ENCODE results near the gene IPO11.
"Not testable (repeated sequence)": the region's sequence is repeated elsewhere in the genome, so short reads cannot be mapped to it uniquely, and the experiment has no call there.

Gene IPO11

DNA sequence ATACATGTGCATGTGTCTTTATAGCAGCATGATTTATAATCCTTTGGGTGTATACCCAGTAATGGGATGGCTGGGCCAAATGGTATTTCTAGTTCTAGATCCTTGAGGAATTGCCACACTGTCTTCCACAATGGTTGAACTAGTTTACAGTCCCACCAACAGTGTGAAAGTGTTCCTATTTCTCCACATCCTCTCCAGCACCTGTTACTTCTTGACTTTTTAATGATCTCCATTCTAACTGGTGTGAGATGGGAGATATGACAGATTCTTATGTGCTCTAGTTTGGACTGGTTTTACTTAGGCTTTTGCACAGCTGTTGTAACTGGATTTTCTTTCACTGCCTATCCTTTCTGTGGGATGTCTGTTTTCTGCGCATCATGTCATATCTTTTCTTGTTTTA, 108.2 kb downstream of the IPO11 start:
- not testable (repeated sequence) for DNase-seq

DNA sequence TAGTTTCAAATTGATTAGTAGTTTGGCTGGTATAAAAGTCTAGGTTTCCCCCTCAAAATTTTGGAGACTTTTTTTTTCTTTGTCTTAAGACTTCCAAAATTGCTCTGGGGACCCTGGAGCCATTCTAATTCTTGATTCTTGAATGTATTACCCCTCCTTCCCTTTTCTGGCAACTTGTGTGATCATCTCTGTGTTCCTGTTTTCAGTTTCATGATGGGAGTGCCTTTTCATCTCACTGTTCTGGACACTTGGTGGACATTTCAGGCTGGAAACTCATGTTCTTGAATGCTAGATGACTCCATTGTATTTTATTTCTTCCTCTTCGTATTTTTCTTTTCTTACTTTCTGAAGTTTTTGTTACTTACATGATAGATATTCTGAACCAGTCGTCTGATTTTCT, 108.8 kb downstream of the IPO11 start:
- no peak for DNase-seq

DNA sequence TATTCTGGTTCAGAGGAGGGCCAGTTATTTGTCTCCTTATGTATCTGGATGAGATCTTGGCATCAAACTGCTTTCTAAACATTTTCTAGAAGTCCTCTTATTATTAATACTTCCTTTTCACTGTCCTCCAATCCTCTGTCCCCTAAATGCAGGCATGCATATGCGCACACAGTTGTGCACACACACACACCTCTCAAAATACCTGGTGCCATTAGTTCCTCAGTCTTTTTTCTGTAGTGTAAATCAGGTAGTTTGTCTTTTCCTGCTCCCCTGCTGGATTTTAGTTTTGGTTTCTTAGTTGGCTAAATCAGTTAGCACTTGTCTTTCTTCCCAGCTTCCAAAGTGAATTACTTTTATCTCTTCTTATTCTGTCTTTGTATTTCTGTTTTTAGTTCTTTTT, 110.2 kb downstream of the IPO11 start:
- DNase-seq = no peak

DNA sequence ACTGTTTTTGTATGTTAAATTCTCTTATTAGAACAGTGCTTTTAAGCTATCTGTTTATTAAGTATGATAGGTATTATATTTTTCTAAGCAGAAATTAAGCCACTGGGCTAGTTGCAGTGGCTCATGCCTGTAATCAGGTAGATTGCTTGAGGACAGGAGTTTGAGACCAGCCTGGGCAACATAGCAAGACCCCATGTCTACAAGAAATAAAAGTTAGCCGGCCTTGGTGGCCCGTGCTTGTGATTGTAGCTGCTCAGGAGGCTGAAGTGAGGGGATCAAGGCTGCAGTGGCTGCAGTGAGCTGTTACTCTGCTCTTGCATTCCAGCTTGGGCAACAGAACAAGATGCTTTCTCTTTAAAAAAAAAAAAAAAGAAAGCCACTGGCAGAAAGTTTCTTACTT, 121.0 kb downstream of the IPO11 start:
- DNase-seq = no peak

DNA sequence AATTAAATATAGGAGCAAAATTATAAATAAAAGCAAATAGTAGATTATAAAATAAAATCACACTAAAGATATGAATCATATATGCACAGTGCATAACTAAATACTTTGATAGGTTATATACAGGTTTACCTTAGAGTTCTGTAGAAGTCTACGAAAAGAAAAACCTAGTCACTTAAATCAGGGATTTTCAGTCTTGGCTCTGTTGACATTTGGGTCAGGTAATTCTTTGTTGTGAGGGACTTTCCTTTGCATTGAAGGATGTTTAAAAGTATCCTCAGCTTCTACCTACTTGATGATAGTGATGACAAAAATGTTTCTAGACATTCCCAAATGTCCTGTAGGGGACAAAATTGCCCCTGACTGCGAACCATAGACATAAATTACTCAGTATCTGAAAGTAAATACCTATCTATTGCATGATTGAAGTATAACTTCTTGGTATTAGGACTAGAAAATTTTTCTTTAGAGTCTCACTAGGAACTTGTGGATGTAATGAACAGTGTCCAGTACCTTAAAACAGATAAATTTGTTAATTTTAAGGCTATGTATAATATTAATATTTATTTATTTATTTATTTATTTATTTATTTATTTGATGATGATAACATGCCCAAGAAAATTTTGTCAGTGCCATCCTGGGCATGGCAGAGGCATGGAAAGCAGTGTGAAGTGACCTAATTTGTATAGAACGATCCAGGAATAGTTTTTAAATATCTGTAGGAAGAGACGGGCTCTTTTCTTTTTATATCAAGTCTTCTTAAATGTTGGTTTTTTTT, 122.1 kb downstream of the IPO11 start:
- no peak for DNase-seq

DNA sequence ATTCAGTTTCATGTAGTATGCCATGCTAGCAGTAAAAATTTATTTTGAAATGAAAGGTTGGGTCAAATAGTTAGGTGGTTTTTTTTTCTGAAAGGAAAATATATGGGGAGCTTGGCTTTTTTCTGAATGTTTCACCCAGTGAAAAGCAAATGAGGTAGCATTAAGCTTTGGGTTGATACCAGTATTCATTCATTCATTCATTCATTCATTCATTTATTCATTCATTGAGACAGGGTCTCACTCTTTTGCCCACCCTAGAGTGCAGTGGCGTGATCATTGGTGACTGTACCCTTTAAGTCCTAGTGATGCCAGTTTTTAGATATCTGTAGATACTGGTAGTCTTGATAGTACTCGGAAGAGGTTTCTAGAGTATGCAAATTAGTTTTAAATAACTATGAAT, 123.7 kb downstream of the IPO11 start:
- DNase-seq = no peak

DNA sequence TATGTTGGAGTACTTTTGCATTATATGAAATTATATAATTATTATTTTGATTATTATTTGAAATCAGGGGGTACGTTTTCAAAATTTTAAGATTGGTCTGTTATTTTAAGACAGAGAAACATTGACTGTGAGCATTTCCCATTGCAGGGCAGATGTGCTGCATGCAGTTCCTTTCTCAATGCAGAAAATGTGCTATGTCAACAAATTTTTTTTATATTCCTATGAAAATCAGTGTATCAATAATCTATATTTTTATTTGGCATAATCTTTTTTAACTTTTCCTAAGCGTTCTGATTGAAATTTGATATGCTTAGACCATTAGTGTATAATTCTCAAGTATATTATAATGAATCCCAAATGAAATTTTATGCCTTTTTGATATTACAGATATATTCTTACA, 124.2 kb downstream of the IPO11 start:
- DNase-seq = no peak

DNA sequence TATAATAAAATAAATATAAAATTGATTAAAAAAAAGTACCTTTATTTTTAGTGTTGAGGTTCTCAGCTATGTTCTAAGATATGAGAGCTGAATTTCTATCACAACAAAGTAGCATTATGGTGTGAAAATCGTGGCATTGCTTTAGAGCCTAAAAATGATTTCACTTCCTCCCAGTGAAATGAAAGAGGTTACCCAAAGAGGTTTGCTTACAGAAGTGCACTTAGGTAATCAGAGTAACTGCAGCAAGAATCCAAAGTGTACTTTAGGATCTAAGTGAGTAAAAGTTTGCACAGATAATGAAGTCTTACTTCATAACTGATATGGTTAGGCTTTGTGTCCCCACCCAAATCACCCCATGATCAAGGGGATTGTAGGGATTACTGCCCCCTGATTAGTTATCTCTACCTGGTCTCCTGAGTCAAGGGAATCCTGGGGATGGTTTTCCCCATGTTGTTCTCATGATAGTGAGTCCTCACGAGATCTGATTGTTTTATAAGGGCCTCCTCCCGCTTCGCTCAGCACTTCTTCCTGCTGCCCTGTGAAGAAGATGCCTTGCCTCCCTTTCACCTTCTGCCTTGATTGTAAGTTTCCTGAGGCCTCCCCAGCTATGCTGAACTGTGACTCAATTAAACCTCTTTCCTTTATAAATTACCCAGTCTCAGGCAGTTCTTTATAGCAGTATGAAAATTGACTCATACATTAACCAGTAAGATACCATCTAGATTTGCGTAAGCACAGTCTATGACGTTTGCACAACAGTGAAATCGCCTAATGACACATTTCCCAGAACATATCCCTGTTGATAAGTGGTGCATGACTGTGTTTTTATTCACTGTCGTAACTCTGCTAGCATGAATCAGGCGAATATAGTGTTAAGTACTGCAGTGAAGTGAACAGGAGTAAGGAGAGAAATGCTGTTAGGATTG, 125.7 kb downstream of the IPO11 start:
- peak; percentile 51 for DNase-seq

DNA sequence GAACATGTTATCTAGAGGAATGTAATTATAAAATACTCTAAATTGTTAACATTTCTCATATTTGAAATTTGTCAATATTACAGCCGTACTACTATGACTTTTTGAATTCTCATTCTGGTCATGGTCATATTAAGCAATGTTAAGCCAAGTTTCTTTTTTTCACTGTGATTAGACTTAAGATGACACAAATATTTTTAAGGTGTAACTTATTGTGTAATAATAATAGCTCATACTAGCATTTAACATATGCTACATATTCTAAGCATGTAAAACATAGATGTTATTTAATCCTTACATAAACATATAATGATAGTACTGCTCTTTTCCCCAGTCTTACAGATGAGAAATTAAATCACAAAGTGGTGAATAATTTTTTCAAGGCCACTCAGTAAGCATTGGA, 130.2 kb downstream of the IPO11 start:
- DNase-seq = no peak

DNA sequence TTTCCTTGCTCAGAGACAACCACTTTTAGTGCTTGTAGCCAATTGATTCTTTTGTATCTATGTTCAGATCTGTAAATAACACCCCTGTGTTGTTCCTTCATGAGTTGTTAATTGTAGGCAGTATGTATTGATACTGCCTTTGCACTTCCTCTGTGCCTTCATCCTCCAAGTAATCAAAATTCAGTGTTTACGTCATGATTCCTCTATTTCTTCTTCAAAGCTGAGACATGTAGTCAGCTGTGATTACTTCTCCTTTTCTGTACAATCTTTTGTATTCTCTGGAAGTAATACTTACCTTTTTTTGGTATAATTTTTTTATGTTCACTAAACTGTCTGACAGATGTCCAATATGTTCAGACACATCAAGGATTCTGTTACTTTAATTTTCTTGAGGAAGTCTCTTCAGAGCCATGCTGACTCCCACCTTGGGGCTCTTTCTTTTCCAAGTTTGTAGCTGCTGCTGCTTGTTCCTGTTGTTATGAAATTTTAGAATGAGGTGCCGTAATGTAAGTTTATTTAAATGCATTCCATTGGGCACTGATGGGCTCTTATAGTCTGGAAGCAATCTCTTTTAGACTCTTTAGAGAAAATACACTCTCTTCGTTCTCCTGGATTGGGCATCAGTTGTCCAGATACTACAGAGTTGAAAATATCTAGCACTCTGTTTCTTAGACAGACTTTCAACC, 135.5 kb downstream of the IPO11 start:
- DNase-seq = no peak

DNA sequence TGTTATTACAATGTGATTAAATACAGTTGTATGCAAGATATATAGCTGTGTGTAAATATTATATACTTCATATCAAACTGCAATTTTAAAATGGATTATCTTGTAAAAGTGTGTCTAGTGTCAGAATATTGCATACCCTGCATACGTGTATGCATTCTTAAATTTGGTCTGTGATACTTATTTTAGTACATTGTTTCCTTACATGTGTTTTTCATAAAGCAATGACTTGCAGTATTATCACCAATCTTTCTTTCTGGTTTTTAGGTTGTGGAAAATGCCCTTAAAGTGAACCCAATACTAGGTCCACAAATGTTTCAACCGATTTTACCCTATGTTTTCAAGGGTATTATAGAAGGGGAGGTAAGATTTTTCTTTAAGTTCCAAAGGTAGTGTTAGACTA, 137.5 kb downstream of the IPO11 start:
- no peak for DNase-seq

DNA sequence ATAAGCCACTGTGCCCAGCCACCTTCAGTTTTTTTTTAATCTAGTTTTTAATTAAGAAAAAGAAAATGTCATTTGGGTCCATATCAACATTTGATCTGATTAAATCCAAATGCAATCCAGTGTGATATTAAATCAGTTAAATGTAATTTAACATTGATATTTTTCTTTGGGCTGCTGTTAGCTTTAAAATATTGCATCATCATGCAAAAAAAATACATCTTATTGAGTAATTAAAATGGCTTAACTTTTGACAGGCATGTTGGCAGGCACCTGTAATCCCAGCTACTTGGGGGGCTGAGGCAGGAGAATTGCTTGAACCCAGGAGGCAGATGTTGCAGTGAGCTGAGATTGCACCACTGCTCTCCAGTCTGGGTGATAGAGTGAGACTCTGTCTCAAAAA, 143.4 kb downstream of the IPO11 start:
- DNase-seq = no peak

DNA sequence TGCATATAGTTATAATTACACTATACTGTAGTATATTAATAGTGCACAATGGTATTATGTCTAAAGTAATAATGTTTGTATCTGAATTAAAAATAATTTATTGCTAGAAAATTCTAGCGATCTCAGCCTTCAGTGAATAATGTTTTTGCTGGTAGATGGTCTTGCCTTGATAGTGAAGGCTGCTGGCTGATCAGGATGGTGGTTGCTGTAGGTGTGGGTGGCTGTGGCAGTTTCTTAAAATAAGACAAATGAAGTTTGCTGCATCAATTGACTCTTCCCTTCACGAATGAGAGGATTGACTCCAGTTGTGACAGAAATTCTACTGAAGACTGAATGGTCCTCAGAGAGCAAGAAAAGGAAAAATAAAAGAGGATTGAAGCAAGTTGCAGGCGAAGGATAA, 146.4 kb downstream of the IPO11 start:
- DNase-seq = no peak

DNA sequence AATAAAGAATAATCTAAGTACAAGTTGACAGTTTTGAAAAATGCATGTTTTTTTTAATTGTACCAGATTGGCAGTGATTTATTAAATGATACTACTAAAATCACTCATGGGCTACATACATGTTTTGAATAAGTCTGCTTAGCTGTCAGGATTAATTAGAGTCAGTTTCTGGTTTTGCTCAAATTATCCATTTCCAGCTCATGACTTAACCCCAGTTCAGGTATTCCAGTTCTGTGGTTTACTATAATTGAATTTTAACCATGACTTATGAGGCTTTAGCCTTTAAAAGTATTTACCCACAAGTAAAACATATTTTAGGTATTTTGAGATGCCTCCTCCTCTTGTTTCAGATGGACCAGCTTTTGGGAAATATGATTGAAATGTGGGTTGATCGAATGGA, 148.2 kb downstream of the IPO11 start:
- no peak for DNase-seq

DNA sequence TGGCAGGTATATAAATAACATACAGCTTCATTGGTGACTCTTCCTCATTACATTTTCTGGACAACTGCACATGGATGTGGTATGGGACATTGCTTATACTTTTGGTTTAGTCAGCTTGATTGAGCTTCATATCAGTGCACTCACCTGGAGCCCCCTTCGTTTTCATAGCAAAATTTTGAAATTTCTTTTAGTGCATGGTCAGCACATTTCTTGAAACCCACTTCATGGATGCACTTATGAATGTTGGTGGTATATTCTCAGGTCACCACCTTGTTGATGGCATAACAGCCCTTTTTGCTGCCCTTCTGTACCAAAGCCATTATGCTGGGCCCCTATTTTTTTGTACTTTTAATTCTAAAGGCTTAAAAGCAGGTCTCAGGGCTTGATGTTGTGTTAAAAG, 149.3 kb downstream of the IPO11 start:
- DNase-seq = no peak

DNA sequence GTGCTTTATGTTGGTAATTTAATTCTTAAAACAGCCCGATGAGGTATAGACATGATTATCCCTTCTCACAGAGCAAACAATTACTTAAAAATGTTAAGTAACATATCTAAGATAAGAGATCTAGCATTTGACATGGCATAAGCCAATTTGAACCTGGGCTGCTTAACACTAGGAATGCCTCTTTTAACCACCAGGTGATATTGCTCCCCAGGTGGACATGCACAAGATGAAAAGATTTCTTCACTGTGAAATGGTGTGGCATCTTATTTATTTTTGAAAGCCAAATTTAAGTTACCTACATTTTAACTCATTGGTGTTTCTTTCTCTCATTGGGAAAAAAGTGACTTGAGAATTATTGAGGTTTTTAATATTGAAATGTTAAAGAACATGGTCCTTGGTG, 150.3 kb downstream of the IPO11 start:
- no peak for DNase-seq

DNA sequence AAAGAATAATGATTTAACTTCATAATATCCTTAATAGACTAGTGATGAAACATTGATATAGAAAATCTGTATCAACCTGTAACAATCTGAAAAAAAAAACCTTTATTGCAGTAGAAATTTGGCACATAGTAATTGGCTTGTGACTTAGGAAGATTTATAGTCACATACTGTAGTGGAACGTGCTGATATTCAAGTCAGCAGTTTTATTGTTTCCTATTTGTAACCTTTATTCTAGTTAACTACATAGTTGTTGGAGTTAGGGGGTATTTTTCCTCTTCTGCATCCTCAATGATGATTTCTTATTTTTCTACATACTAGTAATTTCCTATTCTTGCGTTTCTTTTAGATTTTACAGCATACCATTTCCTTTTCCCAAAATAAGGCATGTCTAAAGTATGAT, 151.5 kb downstream of the IPO11 start:
- DNase-seq = no peak

DNA sequence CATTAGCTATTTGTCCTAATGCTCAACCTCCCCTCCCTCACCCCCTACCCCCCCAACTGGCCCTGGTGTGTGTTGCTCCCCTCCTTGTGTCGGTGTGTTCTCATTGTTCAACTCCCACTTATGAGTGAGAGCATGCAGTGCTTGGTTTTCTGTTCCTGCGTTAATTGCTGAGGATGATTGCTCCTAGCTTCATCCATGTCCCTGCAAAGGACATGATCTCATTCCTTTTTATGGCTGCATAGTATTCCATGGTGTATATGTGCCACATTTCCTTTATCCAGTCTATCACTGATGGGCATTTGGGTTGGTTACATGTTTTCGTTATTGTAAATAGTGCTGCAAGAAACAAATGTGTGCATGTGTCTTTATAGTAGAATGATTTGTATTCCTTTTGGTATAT, 153.2 kb downstream of the IPO11 start:
- DNase-seq = not testable (repeated sequence)

DNA sequence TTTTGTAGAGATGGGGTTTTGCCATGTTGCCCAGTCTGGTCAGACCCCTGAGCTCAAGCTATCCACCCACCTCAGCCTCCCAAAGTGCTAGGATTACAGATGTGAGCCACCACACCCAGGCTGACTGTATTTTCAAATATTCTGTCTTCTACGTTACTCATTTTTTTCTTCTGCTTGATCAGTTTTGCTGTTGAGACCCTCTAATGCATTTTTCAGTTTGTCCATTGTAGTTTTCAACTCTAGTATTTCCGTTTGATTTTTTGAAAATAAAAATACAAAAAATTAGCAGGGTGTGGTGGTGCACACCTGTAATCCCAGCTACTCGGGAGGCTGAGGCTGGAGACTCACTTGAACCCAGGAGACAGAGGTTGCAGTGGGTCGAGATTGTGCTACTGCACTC, 155.6 kb downstream of the IPO11 start:
- no peak for DNase-seq

DNA sequence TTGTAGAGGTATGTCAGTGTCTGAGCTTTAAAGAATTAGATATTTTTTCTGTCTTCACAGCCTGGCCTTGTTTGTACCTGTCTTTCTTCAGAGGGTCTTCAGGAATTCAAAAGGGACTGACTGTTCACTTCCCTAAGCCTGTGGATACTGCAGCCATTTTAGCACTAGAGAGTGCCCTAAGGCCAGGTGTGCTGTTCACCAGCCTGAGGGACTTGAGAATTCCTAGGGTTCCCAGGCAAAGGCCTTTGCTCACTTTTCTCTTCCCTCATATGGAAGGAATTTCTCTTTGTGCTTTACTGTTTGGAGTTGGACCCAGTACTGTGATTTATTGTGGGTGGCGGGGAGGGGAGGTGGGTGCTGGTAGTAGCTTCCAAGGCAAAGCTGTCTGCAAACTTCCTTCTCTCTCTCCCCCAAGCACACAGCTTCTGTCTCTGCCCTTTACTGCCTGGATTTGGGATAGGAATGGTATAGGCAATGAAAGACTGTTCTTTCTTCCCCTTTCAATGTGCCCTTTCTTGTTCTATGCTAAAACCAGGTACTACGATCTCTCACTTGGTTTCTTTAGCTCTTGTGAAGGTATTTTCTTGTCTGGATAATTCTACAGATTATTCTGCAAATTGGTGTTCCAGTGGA, 156.4 kb downstream of the IPO11 start:
- DNase-seq = no peak

DNA sequence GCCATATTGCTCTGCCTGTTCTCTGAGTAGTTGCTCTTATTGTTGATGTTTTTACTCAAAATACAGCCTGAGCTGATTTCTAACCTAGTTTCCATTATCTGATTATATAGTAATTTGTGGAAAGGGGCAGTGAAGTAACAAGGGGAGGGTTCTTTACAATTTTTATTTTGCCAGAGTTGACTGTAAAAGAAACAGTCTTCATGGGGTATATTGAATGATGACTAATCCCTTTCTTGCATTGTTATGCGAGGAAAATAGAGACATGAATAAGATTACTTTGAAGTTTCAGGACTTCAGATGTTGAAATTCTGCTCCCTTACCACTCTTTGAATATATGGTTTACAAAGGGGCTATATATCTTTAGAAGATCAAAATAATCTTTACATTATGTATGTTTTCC, 156.9 kb downstream of the IPO11 start:
- DNase-seq = peak; percentile 62

DNA sequence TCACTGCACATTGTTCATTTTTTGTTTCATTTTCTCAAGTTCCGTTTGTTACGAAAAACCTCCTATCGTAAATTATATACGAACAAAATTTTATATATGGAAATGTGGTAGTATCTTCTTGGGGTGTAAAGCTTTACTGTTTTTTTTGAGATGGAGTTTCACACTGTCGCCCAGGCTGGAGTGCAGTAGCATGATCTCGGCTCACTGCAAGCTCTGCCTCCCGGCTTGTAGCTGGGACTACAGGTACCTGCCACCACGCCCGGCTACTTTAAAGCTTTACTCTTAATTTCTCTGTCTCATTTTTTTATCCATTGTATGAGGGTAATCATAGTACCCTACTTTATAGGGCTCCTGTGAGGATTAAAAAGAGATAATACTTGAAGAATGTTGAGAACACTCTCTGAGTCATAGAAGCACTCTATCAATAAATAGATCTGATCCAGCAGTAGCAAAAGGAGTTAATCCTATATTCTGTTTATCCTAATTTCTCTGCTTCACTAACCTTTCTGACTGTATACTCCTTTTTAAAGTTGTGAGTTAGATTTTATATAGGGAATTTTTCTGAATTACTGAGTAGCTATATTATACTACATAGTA, 160.5 kb downstream of the IPO11 start:
- no peak for DNase-seq

DNA sequence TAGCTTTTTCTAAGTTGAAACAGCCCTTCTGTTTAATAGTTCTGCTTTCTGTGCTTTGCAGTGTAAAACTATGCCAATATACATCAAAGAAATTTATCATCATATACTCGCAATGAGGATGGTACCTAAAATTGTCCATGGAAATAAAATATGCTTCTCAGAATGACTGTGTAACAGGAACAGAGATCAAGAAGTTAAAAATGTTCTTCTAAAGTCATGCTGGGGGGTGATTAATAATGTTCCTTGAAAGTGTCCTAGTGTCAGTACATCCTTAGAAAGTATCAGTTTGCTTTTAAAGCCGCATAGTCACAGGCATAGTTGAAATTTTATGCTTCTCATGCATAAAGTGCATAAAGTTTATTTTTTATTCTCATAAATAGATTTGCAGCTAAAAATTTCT, 162.0 kb downstream of the IPO11 start:
- peak; percentile 44 for DNase-seq
